Mesenchymal stem cell (in vitro differentiated cells and primary cell): ENCODE data around the gene TENM3.

Experiments
- DNase-seq: peaks from one replicate; pipeline ENCODE4 v3.0.0-alpha.2; 2013
- H2AFZ ChIP-seq: one replicate; pipeline ENCODE4 v1.6.1; 2013; ENCODE audit warnings: low read depth, mild to moderate bottlenecking, control low read depth, inconsistent platforms, low read length, moderate library complexity
- H2AK5ac ChIP-seq: 2 replicates; pipeline ENCODE4 v1.6.1; 2013; ENCODE audit warnings: low read length, moderate library complexity, mild to moderate bottlenecking, inconsistent platforms; ENCODE audit not compliant: severe bottlenecking
- H2BK120ac ChIP-seq: one replicate; pipeline ENCODE4 v1.6.1; 2013; ENCODE audit warnings: low read depth, mild to moderate bottlenecking, inconsistent platforms, low read length, moderate library complexity
- H2BK12ac ChIP-seq, 2 experiments: one replicate each; pipeline ENCODE4 v1.6.1; 2013; ENCODE audit warnings: inconsistent platforms in 2 of 2, low read length in 2 of 2, mild to moderate bottlenecking in 2 of 2, moderate library complexity in 2 of 2, control low read depth in 1 of 2
- H2BK15ac ChIP-seq: one replicate; pipeline ENCODE4 v1.6.1; 2013; ENCODE audit warnings: mild to moderate bottlenecking, low read depth, inconsistent platforms; ENCODE audit not compliant: poor library complexity, severe bottlenecking
- H2BK5ac ChIP-seq: 2 replicates; pipeline ENCODE4 v1.6.1; 2013; ENCODE audit warnings: low read depth, mild to moderate bottlenecking, low read length, control low read depth, inconsistent platforms; ENCODE audit not compliant: poor library complexity, severe bottlenecking
- H3K14ac ChIP-seq, 2 experiments: one replicate each; pipeline ENCODE4 v1.6.1; 2013; ENCODE audit warnings: inconsistent platforms in 2 of 2, low read length in 2 of 2, control low read depth in 1 of 2, mild to moderate bottlenecking in 1 of 2, moderate library complexity in 1 of 2
- H3K18ac ChIP-seq, 2 experiments: one replicate each; pipeline ENCODE4 v1.6.1; 2013; ENCODE audit warnings: inconsistent platforms in 2 of 2, low read length in 2 of 2, control low read depth in 1 of 2, low read depth in 1 of 2, mild to moderate bottlenecking in 1 of 2
- H3K23ac ChIP-seq, 2 experiments: one replicate each; pipeline ENCODE4 v1.6.1; 2013; ENCODE audit warnings: inconsistent platforms in 2 of 2, low read length in 2 of 2, mild to moderate bottlenecking in 2 of 2, moderate library complexity in 2 of 2, control low read depth in 1 of 2
- H3K27ac ChIP-seq: 2 replicates; pipeline ENCODE4 v1.5.1; 2013; ENCODE audit warnings: mild to moderate bottlenecking, moderate library complexity, low read length, control low read depth, inconsistent platforms; ENCODE audit not compliant: poor library complexity, severe bottlenecking
- H3K27me3 ChIP-seq, 2 experiments: 2 replicates each; pipeline versions ENCODE4 v1.6.1 to v1.7.0; 2013; ENCODE audit warnings: low read length in 2 of 2, mild to moderate bottlenecking in 2 of 2, moderate library complexity in 2 of 2, control low read depth in 1 of 2, inconsistent platforms in 1 of 2; ENCODE audit not compliant: control insufficient read depth in 1 of 2, insufficient read depth in 1 of 2
- H3K36me3 ChIP-seq, 2 experiments: 2 replicates each; pipeline versions ENCODE4 v1.6.1 to v1.7.0; 2013; ENCODE audit warnings: low read length in 2 of 2, control low read depth in 1 of 2, inconsistent platforms in 1 of 2, low read depth in 1 of 2, mild to moderate bottlenecking in 1 of 2; ENCODE audit not compliant: insufficient read depth in 2 of 2, control insufficient read depth in 1 of 2
- H3K4ac ChIP-seq, 2 experiments: one replicate each; pipeline ENCODE4 v1.6.1; 2013; ENCODE audit warnings: inconsistent platforms in 2 of 2, low read length in 2 of 2, mild to moderate bottlenecking in 2 of 2, moderate library complexity in 2 of 2, control low read depth in 1 of 2, low read depth in 1 of 2
- H3K4me1 ChIP-seq: 2 replicates; pipeline ENCODE4 v1.6.1; 2013; ENCODE audit warnings: low read depth, low read length, control low read depth; ENCODE audit not compliant: control insufficient read depth, insufficient read depth
- H3K4me2 ChIP-seq: 2 replicates; pipeline ENCODE4 v1.6.1; 2013; ENCODE audit warnings: low read length, mild to moderate bottlenecking, inconsistent platforms; ENCODE audit not compliant: poor library complexity, severe bottlenecking
- H3K4me3 ChIP-seq, 2 experiments: 2 replicates each; pipeline versions ENCODE4 v1.5.1 to v1.7.0; 2013; ENCODE audit warnings: low read length in 2 of 2, mild to moderate bottlenecking in 2 of 2, control low read depth in 1 of 2, low read depth in 1 of 2; ENCODE audit not compliant: insufficient read depth in 1 of 2
- H3K79me1 ChIP-seq: replicated peaks from 2 replicates; pipeline ENCODE4 v1.6.1; 2013; ENCODE audit warnings: mild to moderate bottlenecking, control low read depth, low read length, inconsistent platforms; ENCODE audit not compliant: poor library complexity, severe bottlenecking
- H3K9ac ChIP-seq: 2 replicates; pipeline ENCODE4 v1.7.0; 2013; ENCODE audit warnings: mild to moderate bottlenecking, low read length, moderate library complexity
- H3K9me3 ChIP-seq: 2 replicates; pipeline ENCODE4 v1.7.0; 2013; ENCODE audit warnings: mild to moderate bottlenecking, low read length; ENCODE audit not compliant: control insufficient read depth
- H4K8ac ChIP-seq: one replicate; pipeline ENCODE4 v1.6.1; 2013; ENCODE audit warnings: inconsistent platforms, mild to moderate bottlenecking, low read length, moderate library complexity
- H4K91ac ChIP-seq: one replicate; pipeline ENCODE4 v1.6.1; 2013; ENCODE audit warnings: mild to moderate bottlenecking, low read length, inconsistent platforms
- WGBS: methylation state at CpG from one replicate; pipeline ENCODE4 v1.1.7; 2013; ENCODE audit warnings: mixed read lengths; 5-methylcytosine and 5-hydroxymethylcytosine counted together

TENM3 gene

DNA sequence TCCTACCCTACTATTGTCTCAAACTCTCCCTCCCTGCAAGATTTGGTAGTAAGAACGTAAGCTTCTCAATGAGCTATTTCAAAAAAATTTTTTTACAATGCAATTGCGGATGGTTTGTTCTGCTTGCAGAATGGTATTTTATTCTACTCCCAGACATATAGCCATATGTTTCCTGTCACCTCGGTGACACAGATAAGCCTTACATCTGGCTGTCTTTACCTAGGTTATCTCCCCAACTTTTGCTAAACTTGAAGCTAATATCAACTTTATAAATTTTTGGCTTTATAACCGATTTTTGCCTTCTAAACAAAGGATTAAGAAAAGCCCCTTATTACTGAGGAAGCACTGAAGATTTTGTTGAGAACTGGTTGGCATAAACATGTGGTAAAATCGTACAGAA is 331.5 kb downstream of the TENM3 start:
- Histone ChIP-seq H3K36me3 (no peaks in the 10 kb centered on the region), H2BK12ac (no peak overlapping the region), H2AFZ (no peak overlapping the region), H3K18ac (no peak overlapping the region), H2BK5ac (no peak overlapping the region), H4K8ac (no peak overlapping the region), H3K27me3 (no peaks in the 10 kb centered on the region), H3K4me2 (no peak overlapping the region), H3K4me1 (peaks cover 4% of the 10 kb centered on the region), H3K23ac (no peak overlapping the region), H2BK120ac (no peak overlapping the region), H2AK5ac (no peak overlapping the region), H3K79me1 (peaks cover 5% of the 10 kb centered on the region), H3K4me3 (no peak overlapping the region), H3K9me3 (no peaks in the 10 kb centered on the region), H3K9ac (no peak overlapping the region), H3K14ac (no peak overlapping the region), H2BK15ac (no peak overlapping the region), H3K4ac (no peak overlapping the region), H3K27ac (no peak overlapping the region), H4K91ac (no peak overlapping the region)
- 94% methylated on average over 3 of the region's 5 CpGs for WGBS
- DNase-seq, result no peak

DNA sequence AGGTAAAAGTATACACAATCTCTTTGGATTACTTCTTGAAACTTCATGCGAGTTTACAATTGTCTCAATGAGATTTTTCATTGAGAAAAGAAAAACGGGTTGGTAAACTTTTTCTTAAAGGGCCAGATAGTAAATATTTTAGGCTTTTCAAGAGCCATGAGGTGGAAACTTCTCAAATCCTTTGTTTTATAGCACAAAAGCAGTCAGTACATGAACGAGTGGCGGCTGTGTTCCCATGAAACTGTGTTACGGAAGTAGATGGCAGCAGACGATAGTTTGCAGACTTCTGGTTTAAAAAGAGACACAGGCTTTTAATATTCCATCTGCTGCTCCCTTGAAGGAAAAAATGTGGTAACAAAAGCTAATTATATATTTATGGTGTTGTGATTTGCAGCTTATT is 332.0 kb downstream of the TENM3 start:
- Histone ChIP-seq H3K79me1 (peaks cover 6% of the 10 kb centered on the region), H2AK5ac (no peak overlapping the region), H3K4me3 (no peak overlapping the region), H2BK5ac (no peak overlapping the region), H3K36me3 (no peaks in the 10 kb centered on the region), H3K4me2 (no peak overlapping the region), H3K27me3 (no peaks in the 10 kb centered on the region), H2AFZ (no peak overlapping the region), H3K14ac (no peak overlapping the region), H3K4ac (no peak overlapping the region), H2BK15ac (no peak overlapping the region), H3K9me3 (no peaks in the 10 kb centered on the region), H2BK120ac (no peak overlapping the region), H3K9ac (no peak overlapping the region), H2BK12ac (no peak overlapping the region), H4K8ac (no peak overlapping the region), H3K27ac (no peak overlapping the region), H3K23ac (no peak overlapping the region), H3K4me1 (peaks cover 4% of the 10 kb centered on the region), H4K91ac (no peak overlapping the region), H3K18ac (no peak overlapping the region)
- 74% methylated on average over 6 of the region's 6 CpGs for WGBS
- DNase-seq, result no peak

DNA sequence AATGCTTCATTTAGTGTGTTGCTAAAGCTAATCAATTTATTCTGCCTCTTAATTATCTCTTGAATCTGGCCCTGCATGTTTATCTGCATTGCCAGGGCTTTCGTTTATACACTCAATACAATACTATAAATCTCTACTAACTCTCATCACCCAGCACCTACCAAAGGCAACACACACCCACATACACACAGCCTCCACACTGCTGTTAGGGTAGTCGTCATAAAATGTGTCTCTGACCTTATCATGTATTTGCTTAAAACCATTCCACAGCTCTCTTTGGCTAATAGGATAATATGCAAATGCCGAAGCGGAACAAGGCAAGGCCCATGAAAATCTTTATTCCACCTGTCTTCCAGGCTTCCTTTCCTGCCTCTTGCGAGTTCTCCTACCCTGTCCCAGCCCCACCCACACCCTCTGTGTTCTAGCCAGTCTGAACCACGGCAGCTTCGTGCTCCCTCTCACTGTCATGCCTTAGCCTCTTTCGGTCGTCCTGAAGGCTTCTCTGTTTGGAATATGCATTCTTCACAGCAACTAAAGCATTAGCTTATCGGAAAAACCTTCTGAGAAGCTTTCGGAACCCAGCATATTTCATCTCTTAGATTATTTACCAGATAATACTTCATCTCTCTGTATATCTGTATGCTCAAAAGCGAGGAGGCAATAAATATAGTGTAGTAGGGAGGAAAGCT is 333.5 kb downstream of the TENM3 start:
- Histone ChIP-seq H2BK5ac (no peak overlapping the region), H3K79me1 (peaks cover 7% of the 10 kb centered on the region), H2AK5ac (peak overlapping the region; percentile 8), H3K36me3 (no peaks in the 10 kb centered on the region), H2BK120ac (no peak overlapping the region), H3K23ac (no peak overlapping the region), H4K8ac (no peak overlapping the region), H2BK12ac (no peak overlapping the region), H3K4me2 (peak overlapping the region; percentile 32), H3K9me3 (no peaks in the 10 kb centered on the region), H4K91ac (no peak overlapping the region), H3K18ac (no peak overlapping the region), H3K27me3 (no peaks in the 10 kb centered on the region), H3K4me3 (no peak overlapping the region), H3K4ac (no peak overlapping the region), H3K4me1 (peaks cover 4% of the 10 kb centered on the region), H3K9ac (no peak overlapping the region), H2BK15ac (no peak overlapping the region), H2AFZ (no peak overlapping the region), H3K27ac (peak overlapping the region; percentile 30), H3K14ac (no peak overlapping the region)
- DNase-seq, result no peak
- WGBS, result 81% methylated on average over 11 of the region's 12 CpGs

DNA sequence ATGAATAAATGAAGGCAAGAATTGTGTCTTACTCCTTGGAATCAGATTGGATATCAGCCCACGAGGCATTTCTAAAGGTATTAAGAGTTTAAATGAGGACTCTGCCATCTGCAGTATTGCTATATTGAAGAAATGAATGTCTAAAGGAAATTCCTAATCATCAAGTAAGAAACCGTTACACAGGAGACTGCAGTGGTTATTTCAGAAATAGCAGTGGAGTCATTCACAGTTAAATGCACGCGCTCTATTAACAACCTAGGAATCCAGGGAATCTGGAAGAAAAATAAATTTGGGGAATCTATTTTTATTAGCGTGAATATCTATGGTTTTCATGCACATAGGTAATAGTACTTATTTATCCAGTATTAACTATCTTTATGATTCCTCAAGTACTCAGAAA is 334.2 kb downstream of the TENM3 start:
- no peak overlapping the region for H3K4ac ChIP-seq
- H3K27me3 ChIP-seq, result no peaks in the 10 kb centered on the region
- H4K8ac ChIP-seq, result no peak overlapping the region
- WGBS, result 80% methylated on average over 4 of the region's 5 CpGs
- H4K91ac ChIP-seq, result no peak overlapping the region
- no peak overlapping the region for H2BK120ac ChIP-seq
- no peak overlapping the region for H3K23ac ChIP-seq
- no peak overlapping the region for H2BK12ac ChIP-seq
- H3K4me3 ChIP-seq, result no peak overlapping the region
- H3K4me2 ChIP-seq, result no peak overlapping the region
- H3K9me3 ChIP-seq, result no peaks in the 10 kb centered on the region
- peak overlapping the region; percentile 30 for H3K27ac ChIP-seq
- H3K79me1 ChIP-seq, result peaks cover 8% of the 10 kb centered on the region
- H3K36me3 ChIP-seq, result no peaks in the 10 kb centered on the region
- no peak overlapping the region for H3K9ac ChIP-seq
- H3K14ac ChIP-seq, result no peak overlapping the region
- no peak overlapping the region for H2BK5ac ChIP-seq
- no peak overlapping the region for H2AK5ac ChIP-seq
- H3K18ac ChIP-seq, result no peak overlapping the region
- H2AFZ ChIP-seq, result no peak overlapping the region
- H2BK15ac ChIP-seq, result no peak overlapping the region
- peaks cover 4% of the 10 kb centered on the region for H3K4me1 ChIP-seq
- DNase-seq, result no peak
